Ascending aorta (tissue), 1 donor: ENCODE results near the gene CST8. TPM values are rescaled to one million over a fixed set of nuclear protein-coding genes. Genes with fewer than 3 reads are reported as not detected.

Source experiments
- total RNA-seq: library from RNA; depleted of rRNA; stranded (reverse); fragments of >200 nt; gene quantifications from one replicate; pipeline ENCODE4 v1.1.0, GENCODE V29; 2016

The CST8 gene
- total RNA-seq, 1 donor from 2014 or later = not detected

Other genes with a start within 250 kb of the CST8 start
- 50.0 TPM for gene NXT1, start 140.3 kb upstream of the CST8 start, total RNA-seq
- gene GZF1, start 128.9 kb upstream of the CST8 start, total RNA-seq = 54.8 TPM
- 0.75 TPM for gene NAPB, start 69.6 kb upstream of the CST8 start, total RNA-seq
- not detected for gene CSTL1, start 51.4 kb upstream of the CST8 start, total RNA-seq
- not detected for gene CST11, start 38.2 kb upstream of the CST8 start, total RNA-seq
- not detected for gene CST9L, start 77.4 kb downstream of the CST8 start, total RNA-seq
- gene CST9, start 114.8 kb downstream of the CST8 start, total RNA-seq = not detected
- gene CST3, start 146.8 kb downstream of the CST8 start, total RNA-seq = 2,609 TPM
- gene CST4, start 197.9 kb downstream of the CST8 start, total RNA-seq = not detected